Activated CD8-positive, alpha-beta memory T cell treated with anti-CD3 and anti-CD28 coated beads, Interleukin-2, amount 50 U/mL, for 1 hour (primary cell): Measurements from ENCODE around the gene HIGD1A.

ENCODE experiments used
- DNase-seq: peaks from one replicate; pipeline ENCODE4 v3.0.0-alpha.2; 2020; ENCODE audit errors: extremely low read depth

The HIGD1A gene

GRCh38 chr3:42735615-42736014 lies 68.7 kb downstream of the HIGD1A start:
- DNase-seq: no peak

- no peak for DNase-seq
Measured at GRCh38 chr3:42735019-42735418, 69.3 kb downstream of the HIGD1A start.

- no peak for DNase-seq
Measured at GRCh38 chr3:42734263-42734860, 69.9 kb downstream of the HIGD1A start.

GRCh38 chr3:42733501-42734262 lies 70.6 kb downstream of the HIGD1A start:
- no peak for DNase-seq
